Caco-2 (cell line): ENCODE data around the gene SLC26A1. TPM values are rescaled to one million over a fixed set of nuclear protein-coding genes. Genes with fewer than 3 reads are reported as not detected.

Experiments
- BruUV-seq: library from RNA; stranded (reverse); fragments of 400-500 nt; replicated peaks from 2 replicates; lab custom pipeline; 2021; lab: Mats Ljungman, UMichigan
- CTCF ChIA-PET: fragments of 300-600 bp; sonication (Branson Sonifier 250); formaldehyde crosslinking; loops from one replicate; lab custom pipeline; 2022; ENCODE audit warnings: antibody characterized with exemption; lab: Charles Lee
- POLR2A ChIA-PET: fragments of 300-600 bp; sonication (Branson Sonifier 250); formaldehyde crosslinking; loops from one replicate; lab custom pipeline; 2022; ENCODE audit warnings: antibody characterized with exemption; lab: Charles Lee
- DNase-seq, 2 experiments: peaks; one replicate each; pipeline versions ENCODE4 v3.0.0 to v3.0.0-alpha.2; 2020 to 2022
- H3K27me3 ChIP-seq: replicated peaks from 2 replicates; pipeline ENCODE4 v1.6.0; 2011; ENCODE audit warnings: low read length; ENCODE audit not compliant: control insufficient read depth, insufficient read depth
- H3K36me3 ChIP-seq: 2 replicates; pipeline ENCODE4 v1.5.1; 2011; ENCODE audit warnings: low read length; ENCODE audit not compliant: control insufficient read depth, insufficient read depth
- H3K4me1 ChIP-seq: fragments of 250-450 bp; sonication (Bioruptor Pico); 2 replicates; pipeline ENCODE4 v1.5.1; 2020; ENCODE audit warnings: mild to moderate bottlenecking
- H3K4me3 ChIP-seq: 2 replicates; pipeline ENCODE4 v1.5.1; 2011; ENCODE audit warnings: low read depth, mild to moderate bottlenecking, control low read depth, low read length
- H3K9me3 ChIP-seq: fragments of 250-450 bp; sonication (Bioruptor Pico); 2 replicates; pipeline ENCODE4 v1.5.1; 2020; ENCODE audit warnings: mild to moderate bottlenecking, moderate library complexity
- H3K27ac Mint-ChIP-seq: one replicate; pipeline ENCODE4 v1.8.0; 2022; ENCODE audit warnings: mixed read lengths; ENCODE audit not compliant: unreplicated experiment
- H3K27me3 Mint-ChIP-seq: one replicate; pipeline ENCODE4 v1.8.0; 2022; ENCODE audit warnings: mixed read lengths; ENCODE audit not compliant: insufficient read depth, unreplicated experiment
- H3K36me3 Mint-ChIP-seq: one replicate; pipeline ENCODE4 v1.8.0; 2022; ENCODE audit warnings: mild to moderate bottlenecking, mixed read lengths; ENCODE audit not compliant: insufficient read depth, unreplicated experiment
- H3K4me1 Mint-ChIP-seq: one replicate; pipeline ENCODE4 v1.8.0; 2022; ENCODE audit warnings: low read depth, mixed read lengths; ENCODE audit not compliant: unreplicated experiment
- H3K4me3 Mint-ChIP-seq: one replicate; pipeline ENCODE4 v1.8.0; 2022; ENCODE audit warnings: mild to moderate bottlenecking, moderate library complexity, mixed read lengths; ENCODE audit not compliant: unreplicated experiment
- H3K9me3 Mint-ChIP-seq: one replicate; pipeline ENCODE4 v1.8.0; 2022; ENCODE audit warnings: mixed read lengths; ENCODE audit not compliant: unreplicated experiment
- CTCF ChIP-seq, 2 experiments: fragments of 200-600 bp in 1 of 2; IDR thresholded peaks; 1 replicate in 1 of 2; 2 replicates in 1 of 2; pipeline versions ENCODE4 v1.5.1 to v1.8.0; 2011 to 2022; ENCODE audit warnings: antibody characterized with exemption in 1 of 2, control low read depth in 1 of 2, inconsistent platforms in 1 of 2, low read depth in 1 of 2, low read length in 1 of 2, mild to moderate bottlenecking in 1 of 2, moderate library complexity in 1 of 2; ENCODE audit not compliant: insufficient read depth in 1 of 2, severe bottlenecking in 1 of 2, unreplicated experiment in 1 of 2
- intact Hi-C: fragments of 100-400 bp; cut with micrococcal nuclease; formaldehyde crosslinking; loops from one replicate; pipeline ENCODE4 v1.10.0; 2022; ENCODE audit not compliant: unreplicated experiment
- total RNA-seq: library from RNA; stranded (reverse); gene quantifications from 2 replicates; pipeline ENCODE4 v1.2.3, GENCODE V29; 2022

Gene SLC26A1
- total RNA-seq, 1 experiment from 2014 or later: 9.6 TPM

- POLR2A ChIA-PET: no interaction called here
- BruUV-seq: no TSS peak
Measured at GRCh38 chr4:1038948-1039492, 45.8 kb upstream of the SLC26A1 start.

GRCh38 chr4:1036976-1037810 lies 44.0 kb upstream of the SLC26A1 start:
- no peaks in the 10 kb centered on the region for H3K36me3 Mint-ChIP-seq
- POLR2A ChIA-PET: no interaction called here
- no peak overlapping the region for H3K4me3 Mint-ChIP-seq
- DNase-seq: no peak
- intact Hi-C loops: no loop called here
- H3K9me3 ChIP-seq: no peaks in the 10 kb centered on the region
- no peak overlapping the region for H3K27ac Mint-ChIP-seq
- H3K27me3 Mint-ChIP-seq: no peaks in the 10 kb centered on the region
- H3K36me3 ChIP-seq: no peaks in the 10 kb centered on the region
- TF ChIP-seq CTCF (IDR thresholded peaks at IDR 0.05; ENCODE audit: insufficient read depth in 1 of 2, low read depth in 1 of 2, low read length in 1 of 2, severe bottlenecking in 1 of 2, unreplicated experiment in 1 of 2): no peak
- H3K4me1 Mint-ChIP-seq: no peaks in the 10 kb centered on the region
- no TSS peak for BruUV-seq
- H3K4me1 ChIP-seq: 0 out of 2 replicates have a peak, but pooled peaks cover 4% of the 10 kb centered on the region
- no peaks in the 10 kb centered on the region for H3K9me3 Mint-ChIP-seq
- H3K4me3 ChIP-seq: no peak overlapping the region
- H3K27me3 ChIP-seq: no peaks in the 10 kb centered on the region
- CTCF ChIA-PET: interaction anchor here (0.6 kb wide), 1 partner anchor 30 kb away, joined by 4 read pairs; no protein-coding TSS in a partner anchor

More at GRCh38 chr4:1038948-1039492, 45.8 kb upstream of the SLC26A1 start:
- Mint-ChIP-seq H3K4me1 (peaks cover 6% of the 10 kb centered on the region), H3K9me3 (no peaks in the 10 kb centered on the region), H3K4me3 (no peak overlapping the region), H3K27me3 (no peaks in the 10 kb centered on the region), H3K27ac (no peak overlapping the region), H3K36me3 (no peaks in the 10 kb centered on the region)
- intact Hi-C loops: no loop called here
- no peak for TF ChIP-seq CTCF (IDR thresholded peaks at IDR 0.05; ENCODE audit: insufficient read depth in 1 of 2, low read depth in 1 of 2, low read length in 1 of 2, severe bottlenecking in 1 of 2, unreplicated experiment in 1 of 2)
- Histone ChIP-seq H3K9me3 (no peaks in the 10 kb centered on the region), H3K36me3 (no peaks in the 10 kb centered on the region), H3K4me3 (no peak overlapping the region), H3K4me1 (peaks cover 13% of the 10 kb centered on the region), H3K27me3 (no peaks in the 10 kb centered on the region)
- CTCF ChIA-PET: no interaction called here
- DNase-seq: no peak

GRCh38 chr4:1036095-1036494 lies 42.9 kb upstream of the SLC26A1 start:
- no peaks in the 10 kb centered on the region for H3K27me3 Mint-ChIP-seq
- H3K4me3 Mint-ChIP-seq: no peak overlapping the region
- TF ChIP-seq CTCF (IDR thresholded peaks at IDR 0.05; ENCODE audit: insufficient read depth in 1 of 2, low read depth in 1 of 2, low read length in 1 of 2, severe bottlenecking in 1 of 2, unreplicated experiment in 1 of 2): no peak
- no peaks in the 10 kb centered on the region for H3K4me1 Mint-ChIP-seq
- no peaks in the 10 kb centered on the region for H3K36me3 Mint-ChIP-seq
- no peaks in the 10 kb centered on the region for H3K9me3 Mint-ChIP-seq
- intact Hi-C loops: no loop called here
- ChIA-PET CTCF (no interaction called here), POLR2A (no interaction called here)
- H3K27ac Mint-ChIP-seq: no peak overlapping the region
- BruUV-seq: no TSS peak
- DNase-seq: no peak
- Histone ChIP-seq H3K4me3 (no peak overlapping the region), H3K4me1 (no peaks in the 10 kb centered on the region), H3K36me3 (no peaks in the 10 kb centered on the region), H3K9me3 (no peaks in the 10 kb centered on the region), H3K27me3 (no peaks in the 10 kb centered on the region)
